Epithelial cell of prostate (primary cell): Measurements from ENCODE around the gene LRIG2.
"Not testable (repeated sequence)": the region's sequence is repeated elsewhere in the genome, so short reads cannot be mapped to it uniquely, and the experiment has no call there.

Experiments used
- DNase-seq: peaks from one replicate; pipeline ENCODE4 v3.0.0-alpha.2; 2011; ENCODE audit warnings: low read depth, low spot score
- H3K27ac ChIP-seq: fragments of 450-650 bp; 2 replicates; pipeline ENCODE4 v1.5.1; 2017; ENCODE audit warnings: mild to moderate bottlenecking

Gene LRIG2

GRCh38 chr1:113124366-113124765 is 51.4 kb downstream of the LRIG2 start:
- H3K27ac ChIP-seq, result no peak overlapping the region
- DNase-seq, result no peak

- no peak for DNase-seq
- no peak overlapping the region for H3K27ac ChIP-seq
These were observed 52.5 kb downstream of the LRIG2 start for GRCh38 chr1:113125517-113125916.

DNA sequence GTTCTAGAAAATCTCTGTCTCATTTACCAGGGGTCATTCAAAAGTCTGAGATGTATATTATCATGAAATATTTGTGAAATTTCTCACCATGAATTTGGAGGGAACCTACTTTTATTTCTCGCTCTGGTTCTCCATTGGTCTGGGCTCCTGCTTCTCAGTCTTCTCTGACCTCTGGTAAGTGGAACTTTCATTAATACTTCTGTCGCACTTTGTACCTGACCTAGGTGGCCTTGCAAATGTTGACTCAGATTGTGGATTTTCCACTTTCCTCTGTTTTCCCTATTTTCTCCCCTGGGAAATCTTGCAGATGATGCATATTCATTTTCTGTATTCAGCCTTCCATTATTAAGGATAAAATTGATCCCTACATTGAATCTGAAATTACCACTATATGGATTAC is 53.2 kb downstream of the LRIG2 start:
- DNase-seq, result no peak
- no peak overlapping the region for H3K27ac ChIP-seq

DNA sequence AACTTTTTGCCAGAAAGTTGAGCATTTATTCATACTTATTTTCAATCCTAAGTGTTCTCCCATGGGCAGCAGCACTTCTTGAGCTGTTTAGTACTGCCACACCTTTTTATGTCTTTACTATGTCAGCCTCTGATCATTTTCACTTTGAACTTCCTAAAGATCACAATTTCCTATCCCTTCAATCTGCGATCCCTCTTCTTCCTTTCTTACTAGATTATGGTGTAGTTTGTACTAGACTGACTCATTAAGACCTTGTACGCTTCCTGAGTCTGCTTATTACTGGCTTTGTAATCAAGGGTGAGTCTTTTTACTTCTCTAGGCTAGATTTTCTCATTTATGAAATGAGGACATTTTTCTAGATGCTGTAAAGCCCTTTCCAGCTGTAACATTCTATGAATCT is 55.1 kb downstream of the LRIG2 start:
- DNase-seq, result no peak
- no peak overlapping the region for H3K27ac ChIP-seq

- DNase-seq, result no peak
- H3K27ac ChIP-seq, result no peak overlapping the region
These were observed 56.7 kb downstream of the LRIG2 start for GRCh38 chr1:113129529-113130185.

DNA sequence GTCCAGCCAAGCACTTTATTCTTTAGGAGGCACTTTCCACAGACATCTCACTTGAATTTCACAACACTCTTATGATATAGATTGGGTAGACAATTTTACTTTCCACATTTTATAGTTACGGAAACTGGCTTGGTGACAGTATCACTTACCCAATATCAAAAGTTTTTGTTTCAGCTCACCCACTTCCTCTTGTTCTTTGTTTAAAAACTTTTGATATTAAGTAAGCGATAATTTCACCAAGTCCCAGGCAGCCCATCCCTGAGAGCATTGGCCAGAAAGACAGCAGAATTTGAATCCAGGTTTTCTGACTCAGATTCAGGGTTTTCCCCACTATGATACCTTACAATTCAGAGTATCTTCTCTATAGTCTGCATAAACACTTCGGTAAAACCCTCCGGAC is 60.0 kb downstream of the LRIG2 start:
- no peak overlapping the region for H3K27ac ChIP-seq
- DNase-seq, result no peak

GRCh38 chr1:113133759-113134158 is 60.8 kb downstream of the LRIG2 start:
- DNase-seq, result no peak
- H3K27ac ChIP-seq, result no peak overlapping the region

GRCh38 chr1:113135460-113135859 is 62.5 kb downstream of the LRIG2 start:
- DNase-seq, result no peak

GRCh38 chr1:113136476-113136875 is 63.5 kb downstream of the LRIG2 start:
- H3K27ac ChIP-seq, result no peak overlapping the region
- DNase-seq, result no peak

More at GRCh38 chr1:113135460-113135859, 62.5 kb downstream of the LRIG2 start:
- H3K27ac ChIP-seq, result no peak overlapping the region

DNA sequence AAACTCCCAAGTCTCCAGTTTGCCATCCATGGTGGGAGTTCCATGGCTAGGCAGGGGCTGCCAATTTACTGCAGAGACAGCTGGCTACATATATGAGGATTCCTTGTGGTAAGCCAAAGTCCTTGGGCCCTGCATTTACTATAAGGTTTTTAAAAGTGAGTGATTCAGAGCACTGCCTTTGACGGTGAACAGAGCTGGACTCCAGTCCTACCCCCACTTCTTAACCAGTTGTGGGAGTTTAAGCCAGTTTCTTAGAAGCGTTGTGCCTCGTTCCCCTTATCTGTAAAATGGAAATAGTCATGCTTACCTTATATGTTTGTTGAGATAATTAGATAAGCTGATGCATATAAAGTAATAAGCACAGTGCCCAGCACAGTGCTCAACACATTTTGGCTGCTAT is 64.6 kb downstream of the LRIG2 start:
- no peak for DNase-seq
- H3K27ac ChIP-seq, result no peak overlapping the region

GRCh38 chr1:113138778-113139177 is 65.8 kb downstream of the LRIG2 start:
- DNase-seq, result no peak
- H3K27ac ChIP-seq, result no peak overlapping the region

DNA sequence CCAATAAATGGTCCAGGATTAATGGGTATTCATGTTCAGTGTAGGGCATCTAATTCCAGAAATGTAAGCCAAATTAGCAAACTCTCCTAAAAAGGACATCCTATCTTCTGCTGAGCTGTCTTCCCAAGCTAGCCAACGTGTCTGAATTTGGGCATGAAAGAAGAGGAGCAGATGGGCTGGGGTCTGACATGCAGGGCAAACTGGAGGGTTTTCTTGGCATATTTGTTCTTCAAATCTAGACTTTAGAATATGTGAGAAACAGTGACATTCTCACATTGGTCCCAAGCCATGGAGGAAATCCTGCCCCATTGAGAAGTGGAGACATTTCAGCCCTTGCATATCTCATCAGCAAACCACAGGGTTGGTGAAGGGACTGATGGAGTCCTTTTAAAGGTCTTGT is 67.2 kb downstream of the LRIG2 start:
- DNase-seq, result no peak
- H3K27ac ChIP-seq, result no peak overlapping the region

- DNase-seq, result no peak
- no peak overlapping the region for H3K27ac ChIP-seq
These were observed 67.8 kb downstream of the LRIG2 start for GRCh38 chr1:113140588-113141446.

DNA sequence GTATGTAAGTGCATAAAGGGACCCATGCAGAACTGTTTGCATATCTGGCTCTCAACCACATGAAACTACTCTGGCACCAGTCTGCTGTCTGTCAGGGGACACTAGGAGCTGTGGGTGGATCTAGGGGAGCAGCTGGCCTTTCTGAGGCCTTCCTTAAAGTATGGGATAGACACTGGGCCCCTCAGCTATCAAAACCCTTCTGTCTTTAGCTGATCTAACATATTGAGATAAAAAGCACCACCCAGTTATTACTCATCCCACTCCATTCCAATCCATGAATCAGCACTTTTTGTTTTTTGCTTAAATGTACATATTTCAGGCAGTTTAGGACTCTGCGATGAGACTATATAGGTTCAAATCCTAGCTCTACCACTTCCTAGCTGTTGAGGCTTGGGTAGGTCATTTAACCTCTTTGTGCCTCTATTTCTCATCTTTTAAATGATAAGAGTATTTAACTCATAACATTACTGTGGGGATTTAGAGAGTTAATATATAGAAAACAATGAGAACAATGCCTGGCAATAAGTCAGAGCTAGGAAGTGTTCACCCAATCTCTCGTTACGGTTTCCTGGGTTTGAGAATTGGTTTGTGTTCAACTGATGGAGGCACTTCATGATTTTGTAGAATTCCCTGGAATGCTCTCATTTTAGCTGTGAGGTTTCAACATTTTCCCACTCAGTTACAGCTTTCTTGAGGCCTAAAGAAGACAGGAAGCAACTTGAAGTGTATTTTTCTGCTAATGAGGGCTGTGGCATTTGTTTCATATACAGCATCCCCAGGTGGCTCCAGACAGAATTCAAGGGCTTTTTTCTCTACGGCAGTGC is 68.9 kb downstream of the LRIG2 start:
- no peak overlapping the region for H3K27ac ChIP-seq
- DNase-seq, result no peak

DNA sequence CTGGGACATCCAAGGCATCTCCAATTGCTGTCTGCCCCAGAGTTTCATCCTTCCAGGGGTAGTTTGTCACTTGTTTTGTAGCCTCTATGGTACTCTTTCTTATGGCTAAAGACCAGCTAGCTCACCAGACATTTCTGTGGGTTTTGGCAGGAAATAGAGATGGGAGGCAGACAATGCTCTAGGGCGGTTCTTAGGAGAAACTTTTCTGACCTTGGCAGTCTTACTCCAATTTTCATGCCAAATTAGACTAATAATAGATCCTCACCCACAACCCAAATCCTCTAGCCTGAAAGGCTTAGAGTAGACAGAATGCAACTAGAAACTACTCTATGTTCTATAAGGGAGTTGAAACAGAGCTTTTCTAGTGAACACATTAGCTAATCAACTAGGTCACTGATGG is 69.8 kb downstream of the LRIG2 start:
- H3K27ac ChIP-seq, result no peak overlapping the region
- DNase-seq, result no peak

DNA sequence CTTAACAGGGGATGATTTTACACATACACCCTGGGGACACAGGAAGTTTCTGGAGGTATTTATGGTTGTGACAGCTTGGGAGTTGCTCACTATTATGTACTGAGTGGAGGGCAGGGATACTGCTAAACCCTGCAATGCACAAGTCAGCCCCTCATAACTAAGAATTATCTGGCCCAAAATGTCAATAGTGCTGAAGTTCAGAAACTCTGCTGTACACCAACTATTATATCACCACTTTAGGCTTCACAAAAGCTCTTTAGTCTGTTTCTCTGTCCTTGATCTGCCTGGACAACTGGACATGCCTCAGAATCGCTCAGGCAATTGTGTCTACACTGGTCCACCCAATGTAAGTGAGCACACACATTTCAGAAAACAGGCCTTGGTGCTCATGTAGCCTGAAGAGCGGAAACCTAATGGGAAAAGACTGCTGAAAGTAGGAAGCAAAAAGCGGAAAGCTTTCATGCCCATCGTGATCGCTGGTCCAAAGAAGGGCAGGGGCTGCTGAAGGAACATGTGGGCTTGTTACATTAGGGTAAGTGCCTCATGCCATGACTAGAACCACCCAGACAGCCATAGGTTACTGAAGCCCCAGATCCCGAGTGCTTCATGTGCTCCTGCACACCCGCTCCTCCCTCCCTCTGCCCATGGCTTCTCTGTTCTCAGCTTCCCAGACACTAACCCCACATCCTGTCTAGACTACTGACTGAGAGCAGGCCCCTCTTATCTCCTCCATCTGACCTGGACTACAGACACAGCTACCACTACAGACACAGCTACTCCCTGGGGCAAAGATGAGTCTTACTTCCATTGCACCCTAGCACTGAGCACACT is 73.5 kb downstream of the LRIG2 start:
- DNase-seq, result no peak
- H3K27ac ChIP-seq, result no peak overlapping the region

DNA sequence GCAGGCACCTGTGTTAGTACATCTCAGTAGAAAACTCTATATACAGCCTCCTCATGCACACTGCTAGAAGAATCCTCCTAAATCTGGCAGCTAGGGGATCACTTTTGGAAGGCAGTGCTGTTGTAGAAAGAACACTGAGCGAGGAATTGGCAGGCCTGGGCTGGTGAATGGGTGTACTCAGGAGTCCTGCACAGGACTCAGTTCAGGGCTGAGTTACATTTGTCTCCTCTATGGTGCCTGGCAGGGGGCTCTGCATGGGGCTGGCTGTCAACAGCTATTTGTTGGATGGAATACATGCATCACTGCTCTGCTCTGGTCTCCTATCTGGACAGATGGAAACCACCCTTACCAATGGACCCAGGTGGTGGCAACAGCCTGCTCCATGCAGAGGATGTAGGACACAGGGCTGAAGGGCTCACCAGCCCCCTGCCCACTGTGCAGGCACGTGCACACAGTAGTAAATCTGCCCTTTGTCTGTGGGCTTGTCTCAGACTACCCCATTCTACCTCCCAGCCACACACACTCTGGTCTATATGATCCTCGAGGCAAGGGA is 74.2 kb downstream of the LRIG2 start:
- no peak overlapping the region for H3K27ac ChIP-seq
- no peak for DNase-seq

- no peak overlapping the region for H3K27ac ChIP-seq
- no peak for DNase-seq
These were observed 74.8 kb downstream of the LRIG2 start for GRCh38 chr1:113147826-113148225.

- not testable (repeated sequence) for DNase-seq, H3K27ac ChIP-seq
These were observed 77.5 kb downstream of the LRIG2 start for GRCh38 chr1:113150494-113150893.
